ENCODE results near the gene TBX18.

DNA sequence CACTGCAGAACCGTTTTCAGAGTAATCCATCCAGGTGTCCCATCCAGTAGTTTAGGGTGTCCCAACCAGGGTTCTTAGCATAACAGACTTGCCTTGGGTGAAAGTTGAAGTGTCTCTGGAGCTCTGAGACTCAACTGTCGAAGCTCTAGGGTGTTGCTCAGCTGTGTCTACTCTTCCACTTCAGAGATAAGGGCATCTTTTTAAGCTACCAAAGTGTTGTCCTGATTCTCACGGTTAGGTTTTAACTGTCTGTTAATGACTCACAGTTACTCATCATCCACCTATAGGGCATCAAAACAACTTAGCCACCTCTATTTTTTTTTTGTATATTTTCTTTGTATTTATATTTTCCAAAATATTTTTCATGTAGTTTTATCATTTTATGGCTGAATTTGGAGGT, 36.9 kb upstream of the TBX18 start:
- TF ChIP-seq, protein P1, sequence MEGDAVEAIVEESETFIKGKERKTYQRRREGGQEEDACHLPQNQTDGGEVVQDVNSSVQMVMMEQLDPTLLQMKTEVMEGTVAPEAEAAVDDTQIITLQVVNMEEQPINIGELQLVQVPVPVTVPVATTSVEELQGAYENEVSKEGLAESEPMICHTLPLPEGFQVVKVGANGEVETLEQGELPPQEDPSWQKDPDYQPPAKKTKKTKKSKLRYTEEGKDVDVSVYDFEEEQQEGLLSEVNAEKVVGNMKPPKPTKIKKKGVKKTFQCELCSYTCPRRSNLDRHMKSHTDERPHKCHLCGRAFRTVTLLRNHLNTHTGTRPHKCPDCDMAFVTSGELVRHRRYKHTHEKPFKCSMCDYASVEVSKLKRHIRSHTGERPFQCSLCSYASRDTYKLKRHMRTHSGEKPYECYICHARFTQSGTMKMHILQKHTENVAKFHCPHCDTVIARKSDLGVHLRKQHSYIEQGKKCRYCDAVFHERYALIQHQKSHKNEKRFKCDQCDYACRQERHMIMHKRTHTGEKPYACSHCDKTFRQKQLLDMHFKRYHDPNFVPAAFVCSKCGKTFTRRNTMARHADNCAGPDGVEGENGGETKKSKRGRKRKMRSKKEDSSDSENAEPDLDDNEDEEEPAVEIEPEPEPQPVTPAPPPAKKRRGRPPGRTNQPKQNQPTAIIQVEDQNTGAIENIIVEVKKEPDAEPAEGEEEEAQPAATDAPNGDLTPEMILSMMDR (IDR thresholded peaks at IDR 0.05; ENCODE audit: low read depth, low read length, missing input control): no peak
- no peak for TF ChIP-seq SP1 (IDR thresholded peaks at IDR 0.05)
- no peak for TF ChIP-seq GABPA (IDR thresholded peaks at IDR 0.05 in 1 of 2, conservative IDR thresholded peaks at IDR 0.05 in 1 of 2)
- TF ChIP-seq EGR1 (IDR thresholded peaks at IDR 0.05; ENCODE audit: low read depth in 2 of 2): no peak
- TF ChIP-seq FOXA2 (IDR thresholded peaks at IDR 0.05): no peak
- no peak for TF ChIP-seq TAF1 (conservative IDR thresholded peaks at IDR 0.05)
- TF ChIP-seq, protein P2, sequence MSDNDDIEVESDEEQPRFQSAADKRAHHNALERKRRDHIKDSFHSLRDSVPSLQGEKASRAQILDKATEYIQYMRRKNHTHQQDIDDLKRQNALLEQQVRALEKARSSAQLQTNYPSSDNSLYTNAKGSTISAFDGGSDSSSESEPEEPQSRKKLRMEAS (IDR thresholded peaks at IDR 0.05): no peak
